ENCODE results near the gene CFDP1.
A peak's percentile ranks its signal among the peaks of the same experiment; 100 is the strongest.

Gene CFDP1

GRCh38 chr16:75432828-75433731, at the start of gene CFDP1:
Gene CFDP1 (minus strand): TSS chr16:75433503. CDS start chr16:75433352, 151 bp downstream.
- H3K4me3 ChIP-seq: peak within 1 kb of the TSS; percentile 72 to 99 (median 88)

DNA sequence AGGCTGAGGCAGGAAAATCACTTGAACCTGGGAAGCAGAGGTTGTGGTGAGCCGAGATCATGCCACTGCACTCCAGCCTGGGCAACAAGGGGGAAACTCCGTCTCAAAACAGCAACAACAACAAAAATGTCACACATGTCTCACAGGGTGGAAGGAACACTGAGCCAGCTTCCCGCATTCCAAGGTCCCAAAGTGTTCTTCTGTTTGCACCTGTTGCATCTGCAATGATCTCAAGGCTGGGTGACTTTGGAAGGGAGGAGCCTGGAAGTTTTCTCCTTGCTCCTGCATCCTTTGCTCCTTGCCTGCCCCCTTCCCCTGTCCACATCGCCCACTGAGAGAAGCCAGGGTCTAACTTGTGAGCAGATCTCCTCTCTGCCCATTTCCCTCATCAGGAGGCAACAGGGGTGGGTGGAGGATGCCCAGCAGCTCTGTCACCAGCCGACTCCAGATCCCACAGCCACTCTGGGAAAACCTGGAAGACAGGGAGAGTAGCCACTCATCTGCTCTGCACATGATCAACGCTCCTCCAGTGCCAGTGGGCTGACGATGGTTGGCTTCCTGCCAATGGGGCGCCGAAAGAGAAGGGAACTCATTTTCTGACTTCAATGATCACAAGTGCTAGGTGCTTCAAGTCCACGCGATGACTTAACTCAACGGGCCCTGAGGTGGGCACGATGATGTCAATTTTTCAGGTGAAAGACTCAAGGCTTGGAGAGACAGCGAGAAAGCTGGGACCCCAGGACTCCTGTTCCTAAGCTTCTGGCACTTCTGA, 49.3 kb upstream of the CFDP1 start:
- no peak overlapping the region for H3K4me3 ChIP-seq
- no peak overlapping the region for H3K27ac ChIP-seq

More at GRCh38 chr16:75432828-75433731, at the start of gene CFDP1:
- peak within 1 kb of the TSS; percentile 47 to 99 (median 92) for H3K27ac ChIP-seq

DNA sequence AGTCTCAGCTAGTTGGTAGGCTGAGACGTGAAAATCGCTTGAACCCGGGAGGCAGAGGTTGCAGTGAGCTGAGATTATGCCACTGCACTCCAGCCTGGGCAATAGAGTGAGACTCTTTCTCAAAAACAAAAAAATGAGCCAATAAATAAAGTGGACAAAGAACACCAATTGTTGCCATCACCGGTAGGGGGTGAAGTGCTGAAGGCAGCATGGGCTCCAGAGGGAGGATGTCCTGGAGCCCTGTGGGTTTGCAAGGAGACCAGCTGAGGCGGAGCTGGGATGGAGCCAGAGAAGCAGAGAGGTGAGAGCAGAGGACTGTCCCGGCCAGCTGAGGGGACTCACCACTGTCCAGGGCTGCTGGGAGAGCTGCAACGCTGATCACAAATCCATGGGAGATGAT, 48.2 kb upstream of the CFDP1 start:
- Histone ChIP-seq H3K27ac (no peak overlapping the region), H3K4me3 (no peak overlapping the region)

- H3K27ac ChIP-seq: no peak overlapping the region
- no peak overlapping the region for H3K4me3 ChIP-seq
Measured at GRCh38 chr16:75479421-75479990, 46.2 kb upstream of the CFDP1 start.

GRCh38 chr16:75478480-75479345, 45.4 kb upstream of the CFDP1 start:
- Histone ChIP-seq H3K27ac (no peak overlapping the region), H3K4me3 (no peak overlapping the region)

DNA sequence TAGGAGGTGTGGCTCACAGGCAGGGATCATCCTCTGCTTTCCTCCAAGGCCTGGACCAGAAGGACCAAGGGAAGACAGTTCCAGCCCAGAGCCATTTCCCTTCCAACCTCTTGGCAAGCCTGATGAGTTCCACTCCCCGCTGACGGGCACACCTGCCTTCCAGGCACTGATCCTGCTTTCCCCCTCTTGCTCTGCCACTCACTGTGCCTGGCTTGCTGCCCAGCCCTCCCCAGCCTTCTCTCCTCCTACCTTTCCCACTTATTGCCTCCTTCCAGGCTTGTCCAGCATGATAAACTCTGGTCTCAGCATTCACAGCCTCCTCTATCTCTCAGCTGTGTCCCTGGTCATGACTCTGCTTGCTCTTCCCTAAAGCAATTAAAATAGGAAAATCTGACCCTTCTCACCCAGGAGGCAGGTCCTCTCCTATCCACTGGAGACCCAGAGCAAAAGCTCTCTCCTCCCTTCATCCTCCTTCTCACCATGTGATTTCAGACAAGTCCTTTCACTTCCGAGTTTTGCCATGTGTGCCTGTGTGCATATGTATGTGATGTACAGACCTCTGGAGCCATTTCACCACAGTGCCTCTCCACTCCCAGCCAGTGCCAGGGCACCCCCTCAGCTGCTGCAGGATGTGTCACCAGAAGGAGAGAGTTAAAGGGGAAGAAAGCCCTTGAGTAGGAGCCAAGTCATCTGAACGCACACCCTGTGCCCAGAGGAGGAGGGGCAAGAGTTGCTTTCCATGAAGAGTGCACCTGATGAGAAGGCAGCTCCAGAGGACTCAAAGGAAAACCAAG, 44.6 kb upstream of the CFDP1 start:
- Histone ChIP-seq H3K4me3 (no peak overlapping the region), H3K27ac (no peak overlapping the region)

- Histone ChIP-seq H3K4me3 (no peak overlapping the region), H3K27ac (no peak overlapping the region)
Measured at GRCh38 chr16:75476817-75477216, 43.5 kb upstream of the CFDP1 start.

DNA sequence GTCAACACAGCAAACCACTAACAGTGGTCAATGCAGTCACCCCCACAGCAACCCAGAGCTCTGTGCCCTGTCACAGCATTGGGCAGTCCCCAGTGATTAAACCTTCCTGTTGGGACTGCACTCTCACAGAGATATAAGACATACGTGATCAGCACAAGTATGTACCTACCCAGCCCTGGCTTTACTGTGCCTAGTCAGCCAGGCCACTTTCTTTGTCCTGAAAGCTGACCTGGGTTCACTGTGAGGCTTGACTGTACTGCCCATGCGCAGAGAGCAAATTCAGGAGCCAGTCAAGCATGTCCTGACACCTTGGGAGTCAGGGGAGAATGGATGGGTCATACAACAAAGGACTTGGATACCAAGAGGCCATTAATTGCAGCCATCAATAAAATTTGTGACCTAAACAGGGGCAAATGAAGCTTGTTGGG, 42.1 kb upstream of the CFDP1 start:
- Histone ChIP-seq H3K27ac (no peak overlapping the region), H3K4me3 (no peak overlapping the region)

DNA sequence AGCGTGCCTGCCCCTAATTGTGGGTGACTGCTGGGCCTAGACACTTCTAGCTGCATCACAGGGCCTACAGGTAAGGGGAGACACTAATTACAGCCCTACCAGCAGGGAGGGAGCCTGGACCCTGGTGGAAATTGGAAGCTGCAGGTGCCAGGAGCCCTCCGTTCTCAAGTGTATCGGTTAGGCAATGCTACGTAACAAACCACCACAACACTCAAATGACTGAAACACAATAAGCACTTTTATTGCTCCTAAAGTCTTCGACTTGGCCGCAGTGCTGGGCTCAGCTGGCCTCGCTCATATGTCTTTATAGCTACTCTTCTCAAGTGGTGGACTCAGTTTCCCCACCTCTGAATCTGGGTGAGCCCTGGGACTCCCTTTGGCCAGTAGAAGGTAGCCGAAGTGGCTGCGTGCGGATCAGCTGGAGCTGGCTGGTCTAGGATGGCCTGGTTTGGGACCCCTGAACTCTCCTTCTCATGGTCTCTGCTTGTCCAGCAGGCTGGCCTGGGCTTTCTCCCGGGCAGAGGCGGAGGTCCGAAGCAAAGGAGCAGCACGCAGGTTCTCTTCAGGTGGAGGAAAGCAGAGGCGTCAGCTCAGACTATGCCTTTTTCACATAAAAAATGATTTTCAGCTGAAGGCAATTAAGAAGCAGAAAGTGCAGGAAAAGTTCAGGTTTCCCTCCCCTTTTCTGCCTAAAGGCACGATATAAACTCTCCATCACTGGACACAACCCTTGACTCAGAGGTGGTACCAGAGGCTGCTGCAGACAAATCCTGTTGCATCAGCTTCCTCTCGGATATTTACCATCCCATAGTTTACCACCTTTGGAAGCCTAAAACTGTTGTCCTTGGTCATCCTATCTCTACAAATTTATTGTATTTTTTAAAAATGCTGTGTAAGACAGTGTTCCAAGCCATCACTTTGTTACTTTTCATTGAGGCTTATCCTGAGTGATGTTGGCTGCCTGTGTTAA, 39.9 kb upstream of the CFDP1 start:
- no peak overlapping the region for H3K27ac ChIP-seq

GRCh38 chr16:75471723-75472633, 38.7 kb upstream of the CFDP1 start:
- Histone ChIP-seq H3K4me3 (no peak overlapping the region), H3K27ac (no peak overlapping the region)

More for the DNA sequence above, 39.9 kb upstream of the CFDP1 start:
- H3K4me3 ChIP-seq: no peak overlapping the region

DNA sequence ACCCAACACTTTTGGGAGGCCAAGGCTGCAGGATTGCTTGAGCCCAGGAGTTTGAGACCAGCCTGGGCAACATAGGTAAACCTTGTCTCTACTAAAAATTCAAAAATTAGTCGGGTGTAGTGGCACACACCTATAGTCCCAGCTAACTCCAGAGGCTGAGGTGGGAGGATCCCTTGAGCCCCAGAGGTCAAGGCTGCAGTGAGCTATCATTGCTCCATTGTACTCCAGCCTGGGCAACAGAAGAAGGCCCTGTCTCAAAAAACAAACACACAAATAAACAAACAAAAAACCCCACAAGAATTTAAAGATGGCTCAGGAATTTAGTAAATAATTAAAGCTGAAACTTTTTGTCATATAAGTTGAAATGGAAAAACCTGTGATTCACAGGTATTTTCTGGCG, 33.5 kb upstream of the CFDP1 start:
- no peak overlapping the region for H3K27ac ChIP-seq

GRCh38 chr16:75464122-75464918, 31.0 kb upstream of the CFDP1 start, which contains the start of gene TMEM170A:
Gene TMEM170A (minus strand): TSS chr16:75464689. CDS start chr16:75464600, 89 bp downstream.
- peak within 1 kb of the TSS; percentile 46 to 97 (median 93) for H3K27ac ChIP-seq
- H3K4me3 ChIP-seq: peak within 1 kb of the TSS; percentile 77 to 98 (median 85)

More for the DNA sequence above, 33.5 kb upstream of the CFDP1 start:
- no peak overlapping the region for H3K4me3 ChIP-seq

DNA sequence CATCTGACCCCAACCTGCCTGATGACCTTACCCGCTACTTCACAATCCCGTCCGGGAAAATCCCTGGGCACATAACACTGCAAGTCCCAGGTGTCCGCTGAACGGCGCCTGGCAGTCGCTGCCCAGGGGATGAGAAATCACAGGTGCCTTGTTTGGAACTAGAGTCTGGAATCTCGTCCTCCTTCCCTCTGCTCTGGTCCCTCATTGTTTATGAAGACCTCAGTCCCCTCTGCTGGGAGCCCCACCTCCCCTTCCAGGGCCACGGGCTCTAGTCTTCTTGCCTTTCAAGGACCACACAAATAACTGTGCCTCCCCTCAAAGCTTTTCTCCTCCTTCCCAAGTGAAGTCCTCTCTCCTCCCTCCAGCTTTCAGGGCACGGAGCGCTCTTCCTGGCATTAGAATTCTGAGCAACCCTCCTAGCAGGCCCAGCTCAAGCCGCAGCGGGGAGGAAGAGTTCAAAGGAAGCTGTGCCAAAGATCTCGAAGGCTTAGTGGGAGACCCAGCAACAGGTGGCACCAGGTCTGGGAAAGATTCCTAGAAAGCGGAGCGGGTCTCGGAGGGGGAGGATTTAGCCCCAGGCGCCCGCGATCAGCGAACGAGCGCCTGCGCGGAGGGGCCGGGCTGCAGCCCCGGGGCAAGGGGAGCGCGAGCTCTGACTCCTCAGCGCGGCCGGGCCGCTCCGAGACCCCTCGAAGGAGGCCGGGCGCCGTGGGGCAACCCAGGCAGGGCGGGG, 30.3 kb upstream of the CFDP1 start:
- Histone ChIP-seq H3K4me3 (peak overlapping the region; percentile 77 to 98 (median 85)), H3K27ac (peak overlapping the region; percentile 46 to 97 (median 93))

GRCh38 chr16:75462806-75463205, 29.5 kb upstream of the CFDP1 start:
- peak overlapping the region in 1 of 21 experiments; percentile 96 for H3K27ac ChIP-seq
- peak overlapping the region in 1 of 7 experiments; percentile 85 for H3K4me3 ChIP-seq

DNA sequence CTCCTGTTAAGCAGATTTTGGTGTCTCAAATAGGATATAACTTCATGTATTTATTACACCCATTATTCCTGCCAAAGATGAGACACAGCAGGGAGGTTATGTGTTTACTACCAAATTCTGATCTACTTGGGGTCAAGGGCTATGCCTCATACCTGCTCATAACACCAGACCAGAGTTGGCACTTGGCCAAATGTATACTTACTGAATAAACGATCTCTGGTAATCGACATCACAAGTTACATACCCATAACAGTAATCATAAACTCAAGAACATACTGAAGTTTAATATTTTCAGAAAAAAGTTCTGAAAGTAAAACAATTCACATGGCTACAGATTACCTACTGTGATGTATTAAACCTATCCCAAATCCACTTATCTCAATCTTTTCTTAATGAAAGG, 28.3 kb upstream of the CFDP1 start:
- Histone ChIP-seq H3K4me3 (no peak overlapping the region), H3K27ac (no peak overlapping the region)

Measured in skin epidermis (tissue), 12 donors.